Liver (tissue), 9 donors: ENCODE results near the gene C1QTNF4. TPM values are rescaled to one million over a fixed set of nuclear protein-coding genes. Genes with fewer than 3 reads are reported as not detected.
"Not testable (repeated sequence)": the region's sequence is repeated elsewhere in the genome, so short reads cannot be mapped to it uniquely, and the experiment has no call there.

ENCODE experiments used
- DNase-seq: peaks from one replicate; pipeline ENCODE4 v3.0.0-alpha.2; 2017; ENCODE audit warnings: low spot score
- H3K27ac ChIP-seq, 2 donors: one replicate each; pipeline ENCODE4 v1.7.0; 2013; ENCODE audit warnings: inconsistent platforms in 2 of 2, low read length in 2 of 2, control low read depth in 1 of 2, low read depth in 1 of 2, mild to moderate bottlenecking in 1 of 2
- H3K27me3 ChIP-seq, 4 donors: one replicate each; pipeline versions ENCODE4 v1.6.1 to v1.7.0; 2013; ENCODE audit warnings: low read length in 3 of 4, inconsistent platforms in 1 of 4, mild to moderate bottlenecking in 1 of 4, moderate library complexity in 1 of 4; ENCODE audit not compliant: control insufficient read depth in 4 of 4, insufficient read depth in 4 of 4
- H3K36me3 ChIP-seq, 4 donors: one replicate each; pipeline versions ENCODE4 v1.6.1 to v1.7.0; 2013; ENCODE audit warnings: low read length in 3 of 4, mild to moderate bottlenecking in 3 of 4, low read depth in 1 of 4, moderate library complexity in 1 of 4; ENCODE audit not compliant: control insufficient read depth in 4 of 4, insufficient read depth in 3 of 4
- H3K4me1 ChIP-seq, 4 donors: one replicate each; pipeline versions ENCODE4 v1.6.1 to v1.7.0; 2013; ENCODE audit warnings: low read length in 3 of 4, mild to moderate bottlenecking in 3 of 4, moderate library complexity in 1 of 4; ENCODE audit not compliant: control insufficient read depth in 4 of 4, insufficient read depth in 4 of 4
- H3K4me3 ChIP-seq, 3 donors: one replicate each; pipeline versions ENCODE4 v1.6.1 to v1.7.0; 2013; ENCODE audit warnings: low read length in 3 of 3, control low read depth in 1 of 3, low read depth in 1 of 3, mild to moderate bottlenecking in 1 of 3
- H3K9ac ChIP-seq, 2 donors: one replicate each; pipeline ENCODE4 v1.7.0; 2013; ENCODE audit warnings: low read length in 2 of 2, mild to moderate bottlenecking in 2 of 2, moderate library complexity in 2 of 2, control low read depth in 1 of 2, low read depth in 1 of 2
- H3K9me3 ChIP-seq, 4 donors: one replicate each; pipeline versions ENCODE4 v1.6.1 to v1.7.0; 2013; ENCODE audit warnings: low read length in 3 of 4; ENCODE audit not compliant: control insufficient read depth in 4 of 4
- EGR1 ChIP-seq, 2 donors: IDR thresholded peaks; 2 replicates each; pipeline ENCODE4 v1.6.1; 2016 to 2018; ENCODE audit warnings: antibody characterized with exemption in 2 of 2, low read depth in 2 of 2
- GABPA ChIP-seq, 2 donors: IDR thresholded peaks in 1 of 2; conservative IDR thresholded peaks in 1 of 2; 2 replicates each; pipeline ENCODE4 v1.6.1; 2016; ENCODE audit warnings: antibody characterized with exemption in 2 of 2, mild to moderate bottlenecking in 1 of 2, moderate library complexity in 1 of 2
- JUND ChIP-seq, 2 donors: IDR thresholded peaks; 2 replicates each; pipeline ENCODE4 v1.6.1; 2016; ENCODE audit warnings: antibody characterized with exemption in 2 of 2
- RAD21 ChIP-seq, 2 donors: IDR thresholded peaks; 2 replicates each; pipeline ENCODE4 v1.6.1; 2016; ENCODE audit warnings: antibody characterized with exemption in 2 of 2, mild to moderate bottlenecking in 2 of 2
- RXRA ChIP-seq, 2 donors: IDR thresholded peaks; 2 replicates each; pipeline ENCODE4 v1.6.1; 2017 to 2018; ENCODE audit warnings: antibody characterized with exemption in 2 of 2, mild to moderate bottlenecking in 1 of 2
- SP1 ChIP-seq: IDR thresholded peaks from 2 replicates; pipeline ENCODE4 v1.6.1; 2018; ENCODE audit warnings: antibody characterized with exemption, mild to moderate bottlenecking
- YY1 ChIP-seq: IDR thresholded peaks from 2 replicates; pipeline ENCODE4 v1.6.1; 2016; ENCODE audit warnings: antibody characterized with exemption, mild to moderate bottlenecking
- WGBS: extraction: QIAGEN DNeasy Blood & Tissue Kit; methylation state at CpG from one replicate; pipeline ENCODE4 v1.1.7; 2013; 5-methylcytosine and 5-hydroxymethylcytosine counted together
- polyA plus RNA-seq, 2 donors: library from polyadenylated mRNA; stranded (reverse) in 1 of 2; unstranded in 1 of 2; fragments of 200-250 nt in 1 of 2; fragments of >200 nt in 1 of 2; fragmentation: Nextera tagmentation in 1 of 2; extraction: Ambion mirVana in 1 of 2; gene quantifications; one replicate each; pipeline versions ENCODE4 v1.2.1 to v1.2.3, GENCODE V29; 2013 to 2015
- total RNA-seq, 2 donors: library from RNA; depleted of rRNA; stranded (reverse); fragments of >200 nt; gene quantifications; one replicate each; pipeline ENCODE4 v1.2.3, GENCODE V29; 2014
- TF ChIP-seq, protein P1 (sequence below): IDR thresholded peaks from 2 replicates; pipeline ENCODE4 v1.6.1; 2016; ENCODE audit warnings: antibody characterized with exemption, mild to moderate bottlenecking
- TF ChIP-seq, protein P2 (sequence below): IDR thresholded peaks from 2 replicates; pipeline ENCODE4 v1.6.1; 2016; ENCODE audit warnings: antibody characterized with exemption
- TF ChIP-seq, protein P3 (sequence below): fragments of 150-350 bp; IDR thresholded peaks from 2 replicates; pipeline ENCODE4 v1.5.1; 2017; ENCODE audit warnings: improper control_type of control experiment, low read depth, low read length; ENCODE audit not compliant: missing input control
- donor health status: healthy.
- donor health status: healthy.
- donor health status: healthy.
- donor health status: healthy.
- donor health status: healthy.

C1QTNF4 gene
- total and polyA plus RNA-seq, 4 donors: 0.08 to 1.8 (median 0.32) TPM

DNA sequence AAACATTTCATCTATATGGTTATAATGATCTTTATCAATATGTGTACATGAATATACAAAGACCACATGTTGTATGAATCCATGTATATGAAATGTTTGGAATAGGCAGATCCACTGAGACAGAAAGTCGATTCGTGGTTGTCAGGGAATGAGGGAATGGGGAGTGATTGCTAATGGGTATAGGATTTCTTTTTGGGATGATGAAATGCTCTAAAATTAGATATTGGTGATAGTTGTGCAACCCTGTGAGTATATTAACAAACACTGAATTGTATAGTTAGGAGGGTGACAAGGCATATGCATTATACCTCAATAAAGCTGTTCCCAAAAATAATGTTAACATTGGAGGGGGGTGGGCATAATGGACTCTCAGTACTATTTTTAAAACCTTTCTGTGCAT lies 33.8 kb downstream of the C1QTNF4 start:
- DNase-seq: no peak
- Histone ChIP-seq H3K36me3 (no peaks in the 10 kb centered on the region), H3K27ac (no peak overlapping the region), H3K4me1 (peaks cover 0 to 8% (median 0%) of the 10 kb centered on the region in 4 donors), H3K9ac (no peak overlapping the region), H3K9me3 (no peaks in the 10 kb centered on the region), H3K4me3 (no peak overlapping the region), H3K27me3 (no peaks in the 10 kb centered on the region)
- 84% methylated on average over 2 of the region's 2 CpGs for WGBS
- TF ChIP-seq GABPA (IDR thresholded peaks at IDR 0.05 in 1 of 2, conservative IDR thresholded peaks at IDR 0.05 in 1 of 2): no peak
- TF ChIP-seq JUND (IDR thresholded peaks at IDR 0.05): no peak

DNA sequence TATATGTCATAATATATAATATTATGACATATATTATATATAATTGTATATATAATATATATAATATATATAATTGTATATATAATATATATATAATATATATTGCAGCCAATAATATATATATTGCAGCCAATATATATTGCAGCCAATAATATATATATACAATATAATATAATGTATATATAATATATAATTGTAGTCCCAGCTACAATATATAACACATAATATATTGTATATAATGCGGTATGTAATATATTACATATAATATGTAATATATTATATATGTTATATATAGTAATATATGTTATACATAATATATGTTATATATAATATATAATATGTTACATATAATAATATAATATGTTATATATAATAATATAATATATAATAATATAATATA lies 35.5 kb downstream of the C1QTNF4 start:
- TF ChIP-seq RAD21 (IDR thresholded peaks at IDR 0.05): no peak
- H3K9ac ChIP-seq: no peak overlapping the region
- WGBS: 98% methylated on average over 1 of the region's 1 CpG

DNA sequence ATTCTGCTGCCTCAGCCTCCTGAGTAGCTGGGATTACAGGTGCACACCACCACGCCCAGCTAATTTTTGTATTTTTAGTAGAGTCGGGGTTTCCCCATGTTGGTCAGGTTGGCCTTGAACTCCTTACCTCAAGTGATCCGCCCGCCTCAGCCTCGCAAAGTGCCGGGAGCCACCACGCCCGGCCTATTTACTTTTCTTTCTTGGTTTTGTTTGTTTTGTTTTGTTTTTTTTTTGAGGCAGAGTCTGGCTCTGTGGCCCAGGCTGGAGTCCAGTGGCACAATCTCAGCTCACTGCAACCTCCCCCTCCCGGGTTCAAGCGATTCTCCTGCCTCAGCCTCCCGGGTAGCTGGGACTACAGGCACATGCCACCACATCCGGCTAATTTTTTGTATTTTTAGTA lies 37.2 kb downstream of the C1QTNF4 start:
- not testable (repeated sequence) for H3K4me3 ChIP-seq, DNase-seq, H3K27me3 ChIP-seq, H3K27ac ChIP-seq, H3K4me1 ChIP-seq, H3K36me3 ChIP-seq, H3K9ac ChIP-seq, H3K9me3 ChIP-seq
- WGBS: 56% methylated on average over 12 of the region's 12 CpGs
- peak in 1 of 2 donors; percentile 7 for TF ChIP-seq RXRA (IDR thresholded peaks at IDR 0.05)

More for the DNA sequence above, 35.5 kb downstream of the C1QTNF4 start:
- H3K27ac ChIP-seq: no peak overlapping the region
- no peaks in the 10 kb centered on the region for H3K27me3 ChIP-seq
- no peaks in the 10 kb centered on the region for H3K4me1 ChIP-seq
- no peak overlapping the region for H3K4me3 ChIP-seq
- no peak for DNase-seq
- no peaks in the 10 kb centered on the region for H3K36me3 ChIP-seq
- H3K9me3 ChIP-seq: no peaks in the 10 kb centered on the region

DNA sequence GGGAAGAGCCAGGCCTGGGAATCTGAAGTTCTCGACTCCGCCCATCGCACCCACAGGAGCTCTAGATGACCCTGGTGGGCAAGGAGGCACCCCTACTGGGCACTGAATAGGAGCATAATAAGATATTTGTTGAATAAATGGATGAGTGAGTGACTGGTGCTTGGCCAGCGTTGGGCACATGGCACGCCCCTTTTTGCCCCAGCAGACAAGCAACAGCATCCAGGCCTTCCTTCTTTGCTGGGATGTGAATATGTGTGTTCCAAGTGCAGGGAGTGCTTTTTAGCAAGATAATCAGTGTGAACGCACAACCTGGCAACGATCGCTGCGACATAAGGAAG lies 40.8 kb downstream of the C1QTNF4 start:
- H3K36me3 ChIP-seq: no peaks in the 10 kb centered on the region
- no peak for TF ChIP-seq EGR1 (IDR thresholded peaks at IDR 0.05; ENCODE audit: low read depth in 2 of 2)
- no peak for TF ChIP-seq SP1
- peak overlapping the region; percentile 93 to 96 for H3K27ac ChIP-seq
- peaks cover 14 to 26% (median 24%) of the 10 kb centered on the region in 4 donors for H3K4me1 ChIP-seq
- peak overlapping the region; percentile 21 to 96 (median 85) for H3K4me3 ChIP-seq
- DNase-seq: no peak
- peak overlapping the region in 1 of 2 donors; percentile 81 for H3K9ac ChIP-seq
- H3K27me3 ChIP-seq: no peaks in the 10 kb centered on the region
- 26% methylated on average over 9 of the region's 9 CpGs for WGBS
- H3K9me3 ChIP-seq: no peaks in the 10 kb centered on the region

DNA sequence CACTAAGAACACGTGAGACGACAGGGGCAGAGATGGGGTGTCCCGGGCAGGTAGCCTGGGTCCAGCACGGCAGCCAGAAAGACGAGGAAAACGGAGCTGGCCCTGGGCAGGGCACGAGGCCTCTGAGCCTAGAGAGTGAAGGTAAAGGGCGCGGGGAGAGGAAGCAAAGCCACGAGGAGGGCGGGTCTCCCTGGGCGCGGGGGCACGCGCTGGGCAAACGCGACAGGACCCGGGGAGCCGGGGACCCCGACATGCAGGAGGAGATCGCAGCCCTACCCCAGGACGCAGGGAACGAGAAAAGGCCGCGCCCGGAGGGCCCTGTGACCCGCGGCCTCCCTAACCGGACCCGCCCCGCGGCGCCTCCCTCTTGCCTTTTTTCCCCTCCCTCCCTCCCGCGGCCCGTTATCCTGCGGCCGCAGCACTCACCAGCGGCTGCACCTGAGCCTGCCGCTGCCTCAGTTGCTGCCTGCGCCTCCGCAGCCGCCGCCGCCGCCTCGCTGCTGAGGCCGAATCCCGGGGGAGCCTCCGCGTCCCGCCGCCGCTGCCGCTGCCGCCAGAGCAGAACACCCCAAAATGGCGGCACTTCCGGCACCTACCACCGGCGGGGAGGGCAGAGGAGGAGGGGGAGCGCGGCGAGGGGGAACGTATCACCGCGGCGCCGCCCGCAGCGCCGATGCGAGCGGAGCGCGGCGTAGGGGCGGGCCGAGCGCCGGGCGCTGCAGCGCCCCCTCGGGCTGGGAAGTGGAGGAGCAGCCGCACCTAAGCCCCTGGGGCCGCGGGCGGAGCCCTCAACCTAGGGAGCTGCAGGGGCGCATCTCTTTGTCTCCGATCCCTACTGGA lies 41.4 kb downstream of the C1QTNF4 start, which contains the start of gene CELF1:
CELF1 (minus strand) TSS at position 567 of the 840 bp plus-strand sequence. CDS start 53,609 bp downstream, outside the sequence.
- Histone ChIP-seq H3K9me3 (no peaks in the 10 kb centered on the region), H3K36me3 (no peaks in the 10 kb centered on the region), H3K4me1 (peaks cover 15 to 27% (median 25%) of the 10 kb centered on the region in 4 donors), H3K27ac (peak within 1 kb of the TSS; percentile 93 to 96), H3K9ac (peak within 1 kb of the TSS; percentile 93 to 96), H3K27me3 (no peaks in the 10 kb centered on the region), H3K4me3 (peak within 1 kb of the TSS; percentile 84 to 96 (median 85))
- DNase-seq: peak; percentile 90
- WGBS: under 1% methylated on average over 89 of the region's 89 CpGs
- TF ChIP-seq, protein P1, sequence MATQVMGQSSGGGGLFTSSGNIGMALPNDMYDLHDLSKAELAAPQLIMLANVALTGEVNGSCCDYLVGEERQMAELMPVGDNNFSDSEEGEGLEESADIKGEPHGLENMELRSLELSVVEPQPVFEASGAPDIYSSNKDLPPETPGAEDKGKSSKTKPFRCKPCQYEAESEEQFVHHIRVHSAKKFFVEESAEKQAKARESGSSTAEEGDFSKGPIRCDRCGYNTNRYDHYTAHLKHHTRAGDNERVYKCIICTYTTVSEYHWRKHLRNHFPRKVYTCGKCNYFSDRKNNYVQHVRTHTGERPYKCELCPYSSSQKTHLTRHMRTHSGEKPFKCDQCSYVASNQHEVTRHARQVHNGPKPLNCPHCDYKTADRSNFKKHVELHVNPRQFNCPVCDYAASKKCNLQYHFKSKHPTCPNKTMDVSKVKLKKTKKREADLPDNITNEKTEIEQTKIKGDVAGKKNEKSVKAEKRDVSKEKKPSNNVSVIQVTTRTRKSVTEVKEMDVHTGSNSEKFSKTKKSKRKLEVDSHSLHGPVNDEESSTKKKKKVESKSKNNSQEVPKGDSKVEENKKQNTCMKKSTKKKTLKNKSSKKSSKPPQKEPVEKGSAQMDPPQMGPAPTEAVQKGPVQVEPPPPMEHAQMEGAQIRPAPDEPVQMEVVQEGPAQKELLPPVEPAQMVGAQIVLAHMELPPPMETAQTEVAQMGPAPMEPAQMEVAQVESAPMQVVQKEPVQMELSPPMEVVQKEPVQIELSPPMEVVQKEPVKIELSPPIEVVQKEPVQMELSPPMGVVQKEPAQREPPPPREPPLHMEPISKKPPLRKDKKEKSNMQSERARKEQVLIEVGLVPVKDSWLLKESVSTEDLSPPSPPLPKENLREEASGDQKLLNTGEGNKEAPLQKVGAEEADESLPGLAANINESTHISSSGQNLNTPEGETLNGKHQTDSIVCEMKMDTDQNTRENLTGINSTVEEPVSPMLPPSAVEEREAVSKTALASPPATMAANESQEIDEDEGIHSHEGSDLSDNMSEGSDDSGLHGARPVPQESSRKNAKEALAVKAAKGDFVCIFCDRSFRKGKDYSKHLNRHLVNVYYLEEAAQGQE: peak; percentile 43
- TF ChIP-seq, protein P2, sequence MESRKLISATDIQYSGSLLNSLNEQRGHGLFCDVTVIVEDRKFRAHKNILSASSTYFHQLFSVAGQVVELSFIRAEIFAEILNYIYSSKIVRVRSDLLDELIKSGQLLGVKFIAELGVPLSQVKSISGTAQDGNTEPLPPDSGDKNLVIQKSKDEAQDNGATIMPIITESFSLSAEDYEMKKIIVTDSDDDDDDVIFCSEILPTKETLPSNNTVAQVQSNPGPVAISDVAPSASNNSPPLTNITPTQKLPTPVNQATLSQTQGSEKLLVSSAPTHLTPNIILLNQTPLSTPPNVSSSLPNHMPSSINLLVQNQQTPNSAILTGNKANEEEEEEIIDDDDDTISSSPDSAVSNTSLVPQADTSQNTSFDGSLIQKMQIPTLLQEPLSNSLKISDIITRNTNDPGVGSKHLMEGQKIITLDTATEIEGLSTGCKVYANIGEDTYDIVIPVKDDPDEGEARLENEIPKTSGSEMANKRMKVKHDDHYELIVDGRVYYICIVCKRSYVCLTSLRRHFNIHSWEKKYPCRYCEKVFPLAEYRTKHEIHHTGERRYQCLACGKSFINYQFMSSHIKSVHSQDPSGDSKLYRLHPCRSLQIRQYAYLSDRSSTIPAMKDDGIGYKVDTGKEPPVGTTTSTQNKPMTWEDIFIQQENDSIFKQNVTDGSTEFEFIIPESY: no peak
- TF ChIP-seq, protein P3, sequence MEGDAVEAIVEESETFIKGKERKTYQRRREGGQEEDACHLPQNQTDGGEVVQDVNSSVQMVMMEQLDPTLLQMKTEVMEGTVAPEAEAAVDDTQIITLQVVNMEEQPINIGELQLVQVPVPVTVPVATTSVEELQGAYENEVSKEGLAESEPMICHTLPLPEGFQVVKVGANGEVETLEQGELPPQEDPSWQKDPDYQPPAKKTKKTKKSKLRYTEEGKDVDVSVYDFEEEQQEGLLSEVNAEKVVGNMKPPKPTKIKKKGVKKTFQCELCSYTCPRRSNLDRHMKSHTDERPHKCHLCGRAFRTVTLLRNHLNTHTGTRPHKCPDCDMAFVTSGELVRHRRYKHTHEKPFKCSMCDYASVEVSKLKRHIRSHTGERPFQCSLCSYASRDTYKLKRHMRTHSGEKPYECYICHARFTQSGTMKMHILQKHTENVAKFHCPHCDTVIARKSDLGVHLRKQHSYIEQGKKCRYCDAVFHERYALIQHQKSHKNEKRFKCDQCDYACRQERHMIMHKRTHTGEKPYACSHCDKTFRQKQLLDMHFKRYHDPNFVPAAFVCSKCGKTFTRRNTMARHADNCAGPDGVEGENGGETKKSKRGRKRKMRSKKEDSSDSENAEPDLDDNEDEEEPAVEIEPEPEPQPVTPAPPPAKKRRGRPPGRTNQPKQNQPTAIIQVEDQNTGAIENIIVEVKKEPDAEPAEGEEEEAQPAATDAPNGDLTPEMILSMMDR: peak; percentile 88
- TF ChIP-seq YY1: peak; percentile 96
- TF ChIP-seq GABPA (IDR thresholded peaks at IDR 0.05 in 1 of 2, conservative IDR thresholded peaks at IDR 0.05 in 1 of 2): peak in 1 of 2 donors; percentile 79
